Measurements from ENCODE around the gene HOMER1. TPM values are rescaled to one million over a fixed set of nuclear protein-coding genes. Genes with fewer than 3 reads are reported as not detected.
A peak's percentile ranks its signal among the peaks of the same experiment; 100 is the strongest.

HOMER1 gene
- total and polyA plus RNA-seq, 2 experiments from 2014 or later, result 26.3 to 28.0 TPM

GRCh38 chr5:79436224-79436623 is 77.7 kb downstream of the HOMER1 start:
- H3K36me3 ChIP-seq, result peaks cover 14% of the 10 kb centered on the region
- H3K27ac ChIP-seq, result no peak overlapping the region
- DNase-seq (ENCODE audit: low read depth in 1 of 2, low spot score in 1 of 2), result peak in 1 of 2 donors; percentile 72
- no peaks in the 10 kb centered on the region for H3K27me3 ChIP-seq
- no peak overlapping the region for H3K4me3 ChIP-seq
- no peaks in the 10 kb centered on the region for H3K4me1 ChIP-seq (ENCODE audit: low read depth)
- TF ChIP-seq, protein P1, sequence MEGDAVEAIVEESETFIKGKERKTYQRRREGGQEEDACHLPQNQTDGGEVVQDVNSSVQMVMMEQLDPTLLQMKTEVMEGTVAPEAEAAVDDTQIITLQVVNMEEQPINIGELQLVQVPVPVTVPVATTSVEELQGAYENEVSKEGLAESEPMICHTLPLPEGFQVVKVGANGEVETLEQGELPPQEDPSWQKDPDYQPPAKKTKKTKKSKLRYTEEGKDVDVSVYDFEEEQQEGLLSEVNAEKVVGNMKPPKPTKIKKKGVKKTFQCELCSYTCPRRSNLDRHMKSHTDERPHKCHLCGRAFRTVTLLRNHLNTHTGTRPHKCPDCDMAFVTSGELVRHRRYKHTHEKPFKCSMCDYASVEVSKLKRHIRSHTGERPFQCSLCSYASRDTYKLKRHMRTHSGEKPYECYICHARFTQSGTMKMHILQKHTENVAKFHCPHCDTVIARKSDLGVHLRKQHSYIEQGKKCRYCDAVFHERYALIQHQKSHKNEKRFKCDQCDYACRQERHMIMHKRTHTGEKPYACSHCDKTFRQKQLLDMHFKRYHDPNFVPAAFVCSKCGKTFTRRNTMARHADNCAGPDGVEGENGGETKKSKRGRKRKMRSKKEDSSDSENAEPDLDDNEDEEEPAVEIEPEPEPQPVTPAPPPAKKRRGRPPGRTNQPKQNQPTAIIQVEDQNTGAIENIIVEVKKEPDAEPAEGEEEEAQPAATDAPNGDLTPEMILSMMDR (IDR thresholded peaks at IDR 0.05; ENCODE audit: low read depth, low read length), result no peak
- no peaks in the 10 kb centered on the region for H3K9me3 ChIP-seq (ENCODE audit: low read depth)

- Histone ChIP-seq H3K27me3 (no peaks in the 10 kb centered on the region), H3K4me1 (ENCODE audit: low read depth) (no peaks in the 10 kb centered on the region), H3K36me3 (peaks cover 2% of the 10 kb centered on the region), H3K9me3 (ENCODE audit: low read depth) (no peaks in the 10 kb centered on the region), H3K27ac (no peak overlapping the region), H3K4me3 (no peak overlapping the region)
- DNase-seq (ENCODE audit: low read depth in 1 of 2, low spot score in 1 of 2), result no peak
- TF ChIP-seq, protein P1 (IDR thresholded peaks at IDR 0.05; ENCODE audit: low read depth, low read length), result no peak
Observed at GRCh38 chr5:79430196-79430595, 83.7 kb downstream of the HOMER1 start.

GRCh38 chr5:79423296-79423695 is 90.6 kb downstream of the HOMER1 start:
- Histone ChIP-seq H3K27me3 (no peaks in the 10 kb centered on the region), H3K4me3 (no peak overlapping the region), H3K36me3 (peaks cover 5% of the 10 kb centered on the region), H3K27ac (no peak overlapping the region), H3K4me1 (ENCODE audit: low read depth) (no peaks in the 10 kb centered on the region), H3K9me3 (ENCODE audit: low read depth) (no peaks in the 10 kb centered on the region)
- TF ChIP-seq, protein P1 (IDR thresholded peaks at IDR 0.05; ENCODE audit: low read depth, low read length), result no peak
- no peak for DNase-seq (ENCODE audit: low read depth in 1 of 2, low spot score in 1 of 2)

DNA sequence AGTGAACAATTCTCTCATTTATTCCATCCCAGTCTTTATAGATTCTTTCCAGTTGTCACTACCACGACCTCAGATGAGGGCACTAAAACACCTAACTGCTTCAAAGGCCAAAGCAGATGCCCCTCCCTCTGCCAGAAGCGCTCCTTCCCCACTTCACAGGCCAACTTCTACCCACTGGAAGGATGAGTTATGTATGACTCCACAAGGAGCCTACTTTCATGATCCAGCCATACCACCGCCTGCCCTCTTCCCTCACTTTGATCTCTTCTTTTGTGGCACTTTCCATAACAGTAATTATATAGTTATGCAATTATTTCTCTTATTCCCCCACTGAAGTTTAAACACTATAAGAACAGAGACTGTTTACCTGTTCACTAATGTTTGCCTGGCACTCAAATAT is 93.7 kb downstream of the HOMER1 start:
- no peak for DNase-seq (ENCODE audit: low read depth in 1 of 2, low spot score in 1 of 2)
- no peaks in the 10 kb centered on the region for H3K4me1 ChIP-seq (ENCODE audit: low read depth)
- no peaks in the 10 kb centered on the region for H3K27me3 ChIP-seq
- H3K27ac ChIP-seq, result no peak overlapping the region
- TF ChIP-seq, protein P1 (IDR thresholded peaks at IDR 0.05; ENCODE audit: low read depth, low read length), result no peak
- H3K36me3 ChIP-seq, result peaks cover 5% of the 10 kb centered on the region
- H3K4me3 ChIP-seq, result no peak overlapping the region
- no peaks in the 10 kb centered on the region for H3K9me3 ChIP-seq (ENCODE audit: low read depth)

DNA sequence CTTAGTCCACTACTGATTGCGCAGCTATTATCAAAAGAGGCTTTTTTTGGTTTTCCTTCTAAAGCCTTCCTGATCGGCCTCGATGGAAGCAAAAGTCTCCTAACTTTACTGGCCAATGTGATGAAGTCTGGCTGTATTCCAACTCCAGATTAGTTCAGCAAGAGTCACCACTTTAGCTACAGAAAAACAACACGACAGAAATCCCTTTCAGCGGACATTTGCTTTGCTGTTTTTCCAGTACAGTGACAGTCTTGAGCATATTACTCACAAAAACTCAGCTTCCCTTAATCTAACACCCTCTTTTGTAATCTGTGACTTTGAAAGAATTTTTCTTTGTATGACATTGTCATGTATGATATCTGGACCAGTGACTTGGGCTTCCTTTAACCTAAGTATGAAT is 95.7 kb downstream of the HOMER1 start:
- Histone ChIP-seq H3K9me3 (ENCODE audit: low read depth) (no peaks in the 10 kb centered on the region), H3K4me1 (ENCODE audit: low read depth) (no peaks in the 10 kb centered on the region), H3K27ac (no peak overlapping the region), H3K27me3 (no peaks in the 10 kb centered on the region), H3K4me3 (no peak overlapping the region), H3K36me3 (peaks cover 5% of the 10 kb centered on the region)
- peak in 1 of 2 donors; percentile 14 for DNase-seq (ENCODE audit: low read depth in 1 of 2, low spot score in 1 of 2)
- TF ChIP-seq, protein P1 (IDR thresholded peaks at IDR 0.05; ENCODE audit: low read depth, low read length), result no peak

DNA sequence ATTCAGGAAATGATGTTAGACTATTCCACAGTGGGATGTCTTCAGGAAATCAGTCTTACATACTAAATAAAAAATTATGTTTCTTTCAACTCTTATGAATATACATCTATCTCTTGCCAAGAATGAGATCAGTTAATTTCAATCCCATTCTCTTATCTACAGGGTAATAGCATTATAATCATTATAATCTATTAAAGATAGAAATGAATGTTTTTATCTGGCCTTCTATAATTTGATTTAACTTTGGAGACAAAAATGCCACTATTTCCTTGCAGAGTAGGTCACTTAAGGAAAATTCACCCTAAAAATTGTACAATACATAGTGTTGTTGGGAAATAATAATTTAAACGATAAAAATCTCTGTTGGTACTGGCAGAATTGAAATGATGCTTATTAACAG is 96.4 kb downstream of the HOMER1 start:
- Histone ChIP-seq H3K4me3 (no peak overlapping the region), H3K36me3 (peaks cover 5% of the 10 kb centered on the region), H3K27me3 (no peaks in the 10 kb centered on the region), H3K4me1 (ENCODE audit: low read depth) (peaks cover 7% of the 10 kb centered on the region), H3K9me3 (ENCODE audit: low read depth) (no peaks in the 10 kb centered on the region), H3K27ac (no peak overlapping the region)
- TF ChIP-seq, protein P1 (IDR thresholded peaks at IDR 0.05; ENCODE audit: low read depth, low read length), result no peak
- no peak for DNase-seq (ENCODE audit: low read depth in 1 of 2, low spot score in 1 of 2)
